ENCODE measurements around the gene NPTX2. TPM values are rescaled to one million over a fixed set of nuclear protein-coding genes. Genes with fewer than 3 reads are reported as not detected.

NPTX2 gene
- total and polyA plus RNA-seq, 2 of the 8 experiments (the other 6 are each of a cell fraction or from before 2014, with no cell fraction given), result 18.4 to 19.2 TPM

- FAIRE-seq (no peak), DNase-seq (ENCODE audit: low read depth in 1 of 2, low spot score in 2 of 2) (no peak)
- Histone ChIP-seq H3K14ac (ENCODE audit: insufficient read length) (no peak overlapping the region), H2BK20ac (ENCODE audit: low read length) (no peak overlapping the region), H3K4ac (replicated peaks; ENCODE audit: insufficient read length, low read depth, low read length) (no peak overlapping the region), H4K8ac (ENCODE audit: extremely low read depth, insufficient read depth, low read length) (no peak overlapping the region), H3K9ac (replicated peaks in 1 of 4; ENCODE audit: extremely low read depth in 1 of 4, low read depth in 3 of 4, low read length in 3 of 4) (no peak overlapping the region), H3K9me3 (ENCODE audit: insufficient read depth in 2 of 2, low read depth in 1 of 2, low read length in 1 of 2) (no peaks in the 10 kb centered on the region), H3K18ac (ENCODE audit: extremely low read depth, low read length) (no peak overlapping the region), H4K5ac (ENCODE audit: insufficient read length, low read depth, low read length) (no peak overlapping the region), H2BK5ac (ENCODE audit: low read depth, low read length) (no peak overlapping the region), H3K79me2 (ENCODE audit: control insufficient read depth in 1 of 2, insufficient read depth in 2 of 2, low read length in 2 of 2) (no peaks in the 10 kb centered on the region), H3K4me3 (ENCODE audit: extremely low read depth in 1 of 4, insufficient read depth in 2 of 4, low read depth in 3 of 4, low read length in 4 of 4) (no peak overlapping the region), H3K23me2 (ENCODE audit: low read depth, low read length) (no peaks in the 10 kb centered on the region; the same call in 1 of the 2 replicates), H4K91ac (replicated peaks; ENCODE audit: insufficient read length, low read length) (no peak overlapping the region), H2BK120ac (replicated peaks; ENCODE audit: low read depth, low read length) (no peak overlapping the region), H3K36me3 (ENCODE audit: control insufficient read depth in 2 of 4, insufficient read depth in 4 of 4, low read length in 3 of 4) (no peaks in the 10 kb centered on the region), H2AFZ (ENCODE audit: low read length) (no peak overlapping the region), H3K56ac (replicated peaks; ENCODE audit: insufficient read length, low read depth, low read length) (no peak overlapping the region), H2BK12ac (ENCODE audit: low read depth, low read length) (no peak overlapping the region), H3K4me1 (replicated peaks in 1 of 4; ENCODE audit: control insufficient read depth in 3 of 4, insufficient read depth in 4 of 4, low read length in 3 of 4) (no peaks in the 10 kb centered on the region), H3K4me2 (ENCODE audit: insufficient read depth in 1 of 2, low read depth in 2 of 2, low read length in 2 of 2) (no peak overlapping the region), H3K79me1 (ENCODE audit: low read depth, low read length) (no peaks in the 10 kb centered on the region), H2BK15ac (ENCODE audit: low read length) (no peak overlapping the region), H2AK5ac (ENCODE audit: low read depth, low read length) (no peak overlapping the region), H3K27ac (ENCODE audit: low read depth, low read length) (no peak overlapping the region), H3K23ac (ENCODE audit: insufficient read length) (no peak overlapping the region), H3K27me3 (replicated peaks in 1 of 4; ENCODE audit: control insufficient read depth in 3 of 4, extremely low read depth in 1 of 4, insufficient read depth in 3 of 4, low read length in 3 of 4) (no peaks in the 10 kb centered on the region), H4K20me1 (replicated peaks in 1 of 2; ENCODE audit: control insufficient read depth in 1 of 2, insufficient read depth in 2 of 2, low read length in 2 of 2) (no peaks in the 10 kb centered on the region)
- POLR2A ChIA-PET (ENCODE audit: partially characterized antibody), result interaction anchor here (0.8 kb wide), 1 partner anchor 15 kb away, joined by 3 read pairs; no protein-coding TSS in a partner anchor
- 71% methylated on average over 3 of the region's 3 CpGs; no CpG with 5 or more reads in 1 of the 2 experiments for WGBS, 2 experiments (ENCODE audit: extremely low coverage in 1 of 2, insufficient coverage in 1 of 2, insufficient read length in 1 of 2, insufficient replicate concordance in 2 of 2, low coverage in 1 of 2, low lambda C conversion rate in 2 of 2, missing lambda C conversion rate in 1 of 2)
- CTCF ChIA-PET (ENCODE audit: partially characterized antibody), result interaction anchor here (1.0 to 1.4 kb wide), 2 partner anchors 10 to 14 kb away, joined by 3 read pairs; partner anchors contain the start of gene NPTX2
- TF ChIP-seq SP1 (IDR thresholded peaks at IDR 0.05; ENCODE audit: low read depth, low read length), result no peak
- no peak for TF ChIP-seq RBBP5 (IDR thresholded peaks at IDR 0.05; ENCODE audit: borderline replicate concordance, low read depth, low read length)
- TF ChIP-seq CHD2 (IDR thresholded peaks at IDR 0.05; ENCODE audit: low read length), result no peak
- TF ChIP-seq POLR2A (IDR thresholded peaks at IDR 0.05; ENCODE audit: control extremely low read depth in 1 of 2, low read depth in 2 of 2, low read length in 2 of 2), result no peak
- TF ChIP-seq E2F6 (IDR thresholded peaks at IDR 0.05), result no peak
These were observed 13.7 kb upstream of the NPTX2 start for GRCh38 chr7:98603399-98603788.
